ENCODE results near the gene KRT8.

KRT8 gene

DNA sequence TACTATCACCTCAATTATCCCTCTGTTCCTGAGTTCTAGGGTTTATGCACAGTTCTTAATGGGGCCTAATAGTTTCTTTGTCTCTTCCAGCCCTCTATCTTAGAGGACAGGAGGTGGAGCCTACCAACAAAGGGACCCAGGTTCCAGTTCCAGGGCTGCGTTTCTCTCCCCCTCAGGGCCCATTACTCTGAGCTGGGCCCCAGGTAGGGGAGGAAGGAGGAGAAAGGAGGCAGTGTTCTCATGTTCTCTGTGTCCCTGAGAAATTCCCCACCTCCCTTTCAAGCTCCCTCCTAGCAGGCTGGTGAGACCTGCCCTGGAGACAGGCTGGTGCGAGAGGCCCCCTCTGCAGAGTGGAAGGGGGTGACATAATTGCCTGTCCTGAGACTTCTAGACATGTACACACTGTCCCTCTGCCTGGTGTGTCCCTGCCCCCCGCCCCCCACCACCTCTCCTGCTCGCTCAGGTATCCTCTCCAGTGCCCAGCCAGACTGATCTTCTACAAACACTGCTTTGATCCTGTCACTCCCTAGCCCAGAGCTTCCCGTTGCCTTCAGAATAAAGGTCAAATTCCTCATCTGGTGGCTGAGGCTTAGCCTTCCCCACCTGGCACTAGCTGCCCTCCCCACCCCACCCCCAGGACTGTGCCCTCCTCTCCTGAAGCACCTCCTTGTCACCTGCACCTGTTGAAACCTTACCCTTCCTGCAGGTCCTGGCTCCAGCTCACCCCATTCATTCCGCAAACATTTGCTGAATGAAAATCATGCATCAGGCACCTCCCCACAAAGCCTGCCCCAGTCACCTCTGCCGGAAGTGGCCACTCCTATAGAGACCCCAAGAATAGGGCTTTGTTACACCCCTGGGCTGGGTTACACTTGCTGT lies 21.1 kb upstream of the KRT8 start:
- no peak for DNase-seq

DNA sequence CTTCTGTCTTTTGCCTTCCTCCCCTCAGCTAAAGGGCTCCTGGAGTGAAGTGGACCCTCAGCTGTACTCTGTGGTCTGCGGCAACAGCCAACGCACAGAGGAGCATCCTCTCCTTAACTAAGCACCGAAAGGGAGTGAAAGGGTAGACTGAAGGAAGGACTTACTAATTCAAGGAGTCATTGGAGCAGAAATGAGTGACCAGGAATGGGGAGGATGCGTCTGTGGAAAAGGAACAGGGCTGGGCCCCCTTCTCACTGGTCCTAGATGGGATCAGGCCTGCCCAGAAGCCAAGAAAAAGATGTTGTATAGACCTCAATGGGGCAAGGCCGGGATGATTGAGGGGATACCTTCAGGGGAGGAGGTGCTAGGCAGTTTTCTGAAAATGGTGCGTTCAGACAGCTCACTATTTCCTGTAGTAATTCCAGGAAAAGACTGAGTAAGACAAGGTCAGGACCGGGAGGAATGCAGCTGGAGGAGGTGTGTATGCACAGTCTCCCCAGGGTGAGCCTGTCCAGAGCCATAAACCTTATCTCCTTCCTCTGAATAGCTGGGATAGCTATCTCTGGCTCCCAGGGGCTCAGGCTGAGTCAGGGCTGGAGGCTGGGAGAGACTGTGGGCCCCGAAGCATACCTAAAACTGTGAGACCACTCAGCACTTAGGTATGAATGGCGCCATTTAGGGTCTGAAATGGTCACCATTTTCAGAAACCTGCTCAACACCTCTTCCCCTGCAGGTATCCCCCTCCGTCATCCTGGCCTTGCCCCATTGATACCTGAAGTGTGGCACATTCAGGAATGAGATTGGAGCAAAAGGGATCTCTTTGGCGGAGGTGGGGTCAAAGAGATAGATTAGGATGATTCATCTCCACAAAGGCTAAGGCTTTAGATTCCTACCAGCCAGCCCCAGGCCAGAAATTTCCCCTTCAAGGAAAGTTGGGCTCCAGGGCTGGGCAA lies 20.2 kb upstream of the KRT8 start:
- DNase-seq = no peak

DNA sequence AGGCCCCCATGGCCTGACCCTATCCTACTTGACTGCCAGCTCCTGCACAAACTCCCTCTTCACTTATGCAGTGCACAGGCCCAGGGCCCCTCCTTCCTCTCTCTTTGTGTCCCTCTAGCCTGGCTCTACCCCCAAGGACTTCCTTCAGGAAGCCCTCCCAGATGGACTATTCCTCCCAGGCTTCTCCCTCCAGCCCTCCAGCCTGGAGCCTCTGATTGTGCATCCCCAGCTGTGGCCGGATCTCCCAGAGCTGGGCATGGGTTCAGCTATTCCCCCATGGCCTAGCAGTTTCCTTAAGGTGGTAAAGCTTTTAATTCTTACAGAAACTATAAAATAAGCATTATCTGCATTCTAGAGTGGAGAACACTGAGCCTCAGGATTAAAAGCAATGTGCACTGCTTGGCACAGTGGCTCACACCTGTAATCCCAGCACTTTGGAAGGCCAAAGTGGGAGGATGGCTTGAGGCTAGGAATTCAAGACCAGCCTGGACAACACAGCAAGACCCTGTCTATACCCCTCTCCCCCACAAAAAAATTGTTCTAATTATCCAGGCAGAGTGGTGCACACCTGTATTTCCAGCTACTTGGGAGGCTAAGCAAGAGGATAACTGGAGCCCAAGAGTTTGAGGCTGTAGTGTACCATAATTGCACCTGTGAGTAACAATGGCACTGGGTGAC lies 16.8 kb upstream of the KRT8 start:
- DNase-seq = no peak

DNA sequence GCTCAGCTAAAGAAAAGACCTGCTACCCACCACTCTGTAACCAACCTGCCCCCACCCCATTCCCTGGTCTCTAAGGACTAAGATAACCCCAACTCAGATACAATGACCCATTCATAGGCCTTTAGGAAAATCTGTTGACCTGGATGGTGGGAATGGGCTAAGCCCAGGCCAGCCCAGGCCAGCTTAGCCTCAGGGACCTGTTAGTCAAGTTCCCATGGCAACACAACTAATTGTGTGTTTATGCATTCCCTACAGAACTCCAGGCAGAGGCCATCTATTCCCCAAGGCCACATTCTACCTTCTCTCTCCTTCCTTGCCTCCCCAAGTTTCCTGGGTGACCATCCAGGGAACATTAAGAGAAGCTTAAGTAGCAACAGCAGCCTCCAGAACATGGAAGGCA lies 16.1 kb upstream of the KRT8 start:
- no peak for DNase-seq

DNA sequence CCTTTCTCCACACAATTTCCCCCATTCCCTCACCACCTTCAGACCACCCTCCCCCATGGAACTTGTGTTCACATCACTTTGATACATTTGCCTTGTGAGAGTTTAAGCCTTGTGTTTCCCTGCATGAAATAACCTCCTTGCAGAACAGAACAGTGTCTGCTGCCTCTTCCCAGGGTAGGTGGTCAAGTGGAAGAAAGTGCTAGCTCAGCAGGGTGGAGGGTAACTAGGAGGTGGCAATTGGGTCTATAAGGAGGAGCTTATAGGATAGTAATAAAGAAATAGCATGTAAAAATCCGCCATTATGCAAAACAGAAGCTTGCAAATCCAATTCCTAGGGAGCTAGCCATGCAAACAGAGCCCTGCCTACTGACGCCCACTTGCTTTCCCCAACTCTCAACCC lies 13.9 kb upstream of the KRT8 start:
- DNase-seq = no peak

DNA sequence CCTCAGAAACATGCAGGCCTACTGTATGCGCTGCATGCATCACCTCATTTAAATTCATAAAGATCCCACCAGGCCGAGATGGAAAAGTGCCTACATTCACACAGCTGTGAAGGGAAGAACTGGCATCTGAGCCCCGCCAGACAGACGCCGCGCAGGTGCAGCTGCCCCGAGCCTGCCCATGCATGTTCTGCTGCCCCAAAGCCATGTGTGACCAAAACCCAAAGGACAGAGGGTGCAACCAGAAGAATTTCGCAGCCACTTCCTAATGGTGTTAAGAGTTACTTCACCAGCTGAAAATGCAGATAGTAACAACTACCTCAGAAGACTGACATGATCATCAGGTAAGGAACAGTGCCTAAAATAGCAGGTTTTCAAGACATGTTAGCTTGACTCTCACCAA lies 13.5 kb upstream of the KRT8 start:
- no peak for DNase-seq

DNA sequence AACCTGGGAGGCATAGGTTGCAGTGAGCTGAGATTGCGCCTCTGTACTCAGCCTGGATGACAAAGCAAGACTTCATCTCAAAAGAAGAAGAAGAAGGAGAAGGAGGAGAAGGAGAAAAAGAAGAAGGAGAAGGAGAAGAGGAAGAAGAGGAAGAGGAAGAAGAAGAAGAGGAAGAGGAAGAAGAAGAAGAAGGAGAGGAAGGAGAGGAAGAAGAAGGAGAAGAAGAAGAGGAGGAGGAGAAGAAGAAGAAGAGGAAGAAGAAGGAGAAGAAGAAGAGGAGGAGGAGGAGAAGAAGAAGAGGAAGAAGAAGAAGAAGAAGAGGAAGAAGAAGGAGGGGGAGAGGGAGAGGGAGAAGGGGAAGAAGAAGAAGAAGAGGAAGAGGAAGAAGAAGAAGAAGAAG lies 12.9 kb upstream of the KRT8 start:
- no peak for DNase-seq

DNA sequence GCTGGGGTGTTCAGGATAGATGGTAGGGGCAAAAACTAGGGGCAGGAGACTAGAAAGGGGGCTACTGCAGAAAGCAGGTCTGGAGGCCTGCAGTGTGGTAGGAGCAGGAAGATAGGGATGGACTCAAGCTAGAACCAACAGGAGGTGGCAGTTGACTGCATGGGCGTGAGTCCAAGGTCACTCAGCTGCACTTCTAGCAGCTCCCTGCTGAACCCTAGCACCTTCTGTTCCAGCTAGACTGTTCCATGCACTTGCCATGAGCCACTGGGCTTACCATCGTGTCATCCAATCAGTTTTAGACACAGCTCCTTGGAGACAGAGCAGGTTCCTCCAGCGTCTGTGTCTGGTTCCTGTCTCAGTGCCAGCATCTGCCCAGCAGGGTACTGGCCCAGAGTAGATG lies 11.3 kb upstream of the KRT8 start:
- no peak for DNase-seq

DNA sequence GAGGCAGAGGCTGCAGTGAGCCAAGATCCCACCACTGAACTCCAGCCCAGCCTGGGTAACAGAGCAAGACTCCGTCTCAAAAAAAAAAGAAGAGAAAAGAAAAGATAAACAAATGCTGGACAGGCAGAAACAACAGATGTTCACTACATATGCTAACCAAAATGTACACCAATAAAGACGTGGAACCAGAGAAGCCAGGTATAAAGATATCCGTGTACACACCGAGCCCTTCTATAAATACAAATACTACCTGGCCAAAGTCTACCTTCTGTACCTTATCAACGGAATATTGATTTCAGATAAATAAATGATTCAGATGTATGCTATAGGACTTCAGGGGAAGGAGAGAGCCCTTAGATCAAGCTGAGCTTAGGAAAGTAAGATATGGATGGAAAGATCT lies 10.8 kb upstream of the KRT8 start:
- no peak for DNase-seq

DNA sequence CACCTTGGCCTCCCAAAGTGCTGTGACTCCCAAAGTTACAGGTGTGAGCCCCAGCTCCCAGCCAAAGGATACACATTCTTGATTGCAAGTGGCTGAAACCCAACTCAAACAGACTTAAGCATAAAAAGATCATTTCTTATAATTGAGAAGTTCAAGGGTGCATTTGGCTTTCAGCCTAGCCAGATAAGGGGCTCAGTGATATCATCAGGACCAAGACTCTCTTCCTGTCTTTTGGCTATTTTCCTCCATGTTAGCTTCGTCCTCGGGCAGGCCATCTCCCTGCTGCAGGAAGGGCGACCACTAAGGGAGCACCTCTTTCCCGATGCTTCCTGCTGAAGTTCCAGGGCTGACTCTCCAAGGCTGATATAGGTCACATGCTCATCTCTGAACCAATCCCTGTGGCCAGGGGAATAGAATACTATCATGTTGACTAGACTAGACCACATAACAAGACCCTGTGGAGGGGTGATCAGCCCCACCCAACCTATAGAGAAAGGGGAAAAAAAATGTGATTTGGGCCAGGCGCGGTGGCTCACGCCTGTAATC lies 9.8 kb upstream of the KRT8 start:
- no peak for DNase-seq

DNA sequence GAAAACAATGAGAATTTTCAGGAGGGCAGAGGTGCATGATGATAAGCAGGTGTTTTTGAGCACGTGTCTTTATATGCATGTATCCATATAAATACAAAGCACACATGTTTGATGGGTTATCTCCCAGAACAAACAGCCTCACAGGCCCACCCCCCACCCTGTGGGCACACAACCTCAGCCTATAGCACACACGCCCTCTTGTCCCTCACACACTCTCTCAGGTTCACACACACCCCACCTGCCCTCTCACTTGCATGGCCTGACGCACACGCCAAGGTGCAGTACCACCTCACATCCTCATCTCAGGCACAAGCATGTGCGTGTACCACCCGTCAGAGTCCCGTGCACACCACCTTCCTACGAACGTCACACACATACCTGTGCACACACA lies 8.6 kb upstream of the KRT8 start:
- no peak for DNase-seq

DNA sequence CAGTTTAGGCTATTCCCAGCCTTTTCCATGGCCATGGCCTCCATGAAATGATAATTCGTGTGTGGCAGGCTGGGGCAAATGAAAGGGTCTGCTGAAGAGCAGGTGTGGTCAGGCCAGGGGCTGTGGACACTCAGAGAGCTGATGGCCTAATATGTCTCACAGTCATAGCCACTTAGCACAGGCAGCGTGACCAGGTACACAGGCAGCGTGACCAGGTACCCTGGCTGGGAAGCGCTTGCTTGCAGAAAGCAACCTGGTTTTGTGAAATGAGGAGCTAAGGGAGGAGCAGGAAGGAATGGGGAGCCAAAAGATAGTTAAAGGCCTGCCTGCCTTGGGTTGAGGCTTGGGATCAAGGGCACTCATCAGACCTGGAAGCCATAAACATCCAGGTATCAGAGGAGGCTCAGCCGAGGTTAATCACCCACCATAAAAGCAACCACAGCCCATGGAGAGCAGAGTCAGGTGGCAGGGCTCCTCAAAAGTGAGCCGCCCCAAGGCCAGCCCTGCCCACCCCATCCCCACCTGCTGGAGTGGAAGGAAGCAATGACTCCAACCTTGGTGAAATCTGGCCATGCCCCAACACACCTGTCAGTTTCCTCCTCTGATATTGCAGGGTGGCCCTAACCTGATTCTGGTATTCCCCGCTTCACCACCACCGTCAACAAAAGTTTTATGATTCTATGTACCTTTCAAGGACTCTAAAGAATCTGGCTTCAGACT lies 8.0 kb upstream of the KRT8 start:
- no peak for DNase-seq

DNA sequence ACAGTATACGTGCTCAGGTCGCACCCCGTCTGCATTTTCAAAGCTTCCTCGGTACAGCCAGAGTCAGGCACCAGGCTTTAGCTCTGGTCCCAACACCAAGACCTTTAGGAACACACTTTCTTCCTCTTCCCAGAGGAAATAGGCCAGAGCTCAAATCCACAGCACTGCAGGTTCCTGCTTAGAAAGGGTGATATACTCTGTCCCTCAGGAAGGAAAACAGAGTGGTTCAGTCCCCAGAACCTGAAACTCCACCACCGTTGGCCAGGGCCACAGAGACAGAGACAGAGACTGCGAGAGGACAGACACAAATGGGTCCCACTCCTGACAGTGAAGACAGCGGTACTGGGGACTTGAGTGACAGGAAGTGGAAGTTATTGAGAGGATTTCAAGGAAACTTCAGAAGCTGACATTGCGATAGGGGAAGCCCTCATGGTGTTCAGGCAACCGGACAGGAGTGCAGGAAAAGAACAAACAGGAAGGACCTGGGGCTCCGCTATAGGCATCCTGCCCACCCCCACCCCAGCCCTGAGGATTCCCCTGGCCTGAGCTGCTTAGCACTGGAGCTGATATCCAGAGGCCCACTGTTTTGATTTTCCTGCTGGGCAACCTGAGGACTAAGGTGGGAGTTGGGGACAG lies 5.5 kb upstream of the KRT8 start:
- DNase-seq = no peak

DNA sequence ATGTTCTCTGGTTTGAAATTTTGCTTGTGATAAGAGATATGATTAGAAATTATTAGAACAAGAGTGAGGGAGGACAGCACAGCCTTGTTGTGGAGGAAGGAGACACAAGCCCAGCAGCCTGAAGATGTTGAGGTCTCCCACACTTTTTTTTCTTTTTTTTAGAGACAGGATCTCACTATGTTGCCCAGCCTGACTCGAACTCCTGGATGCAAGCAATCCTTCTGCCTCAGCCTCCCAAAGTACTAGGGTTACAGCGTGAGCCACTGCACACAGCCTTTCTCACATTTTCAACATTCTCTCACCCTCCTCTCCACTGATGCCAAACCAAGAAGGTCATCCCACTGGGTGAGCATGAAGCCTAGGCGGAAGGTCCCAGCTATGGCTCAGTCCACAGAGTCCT lies 4.9 kb upstream of the KRT8 start:
- no peak for DNase-seq

DNA sequence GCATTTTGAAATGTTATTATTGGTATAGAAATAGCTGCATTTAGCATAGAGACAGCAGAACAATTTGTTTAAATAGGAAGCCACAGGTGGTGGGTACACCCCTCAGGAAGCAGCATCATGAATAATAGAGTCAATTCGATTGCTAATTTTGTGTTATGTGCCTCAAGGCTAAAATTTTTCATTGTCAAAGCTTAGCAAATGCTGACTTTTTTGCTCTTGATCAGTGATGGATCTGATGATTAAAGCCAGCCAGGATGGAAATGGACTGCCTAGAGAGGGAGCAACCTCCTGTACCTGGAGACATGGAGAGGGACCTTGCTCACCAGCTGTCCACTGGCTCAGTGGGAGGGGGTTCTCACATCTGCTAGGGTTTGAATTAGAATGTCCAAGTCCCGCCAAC lies 4.5 kb upstream of the KRT8 start:
- DNase-seq = no peak

DNA sequence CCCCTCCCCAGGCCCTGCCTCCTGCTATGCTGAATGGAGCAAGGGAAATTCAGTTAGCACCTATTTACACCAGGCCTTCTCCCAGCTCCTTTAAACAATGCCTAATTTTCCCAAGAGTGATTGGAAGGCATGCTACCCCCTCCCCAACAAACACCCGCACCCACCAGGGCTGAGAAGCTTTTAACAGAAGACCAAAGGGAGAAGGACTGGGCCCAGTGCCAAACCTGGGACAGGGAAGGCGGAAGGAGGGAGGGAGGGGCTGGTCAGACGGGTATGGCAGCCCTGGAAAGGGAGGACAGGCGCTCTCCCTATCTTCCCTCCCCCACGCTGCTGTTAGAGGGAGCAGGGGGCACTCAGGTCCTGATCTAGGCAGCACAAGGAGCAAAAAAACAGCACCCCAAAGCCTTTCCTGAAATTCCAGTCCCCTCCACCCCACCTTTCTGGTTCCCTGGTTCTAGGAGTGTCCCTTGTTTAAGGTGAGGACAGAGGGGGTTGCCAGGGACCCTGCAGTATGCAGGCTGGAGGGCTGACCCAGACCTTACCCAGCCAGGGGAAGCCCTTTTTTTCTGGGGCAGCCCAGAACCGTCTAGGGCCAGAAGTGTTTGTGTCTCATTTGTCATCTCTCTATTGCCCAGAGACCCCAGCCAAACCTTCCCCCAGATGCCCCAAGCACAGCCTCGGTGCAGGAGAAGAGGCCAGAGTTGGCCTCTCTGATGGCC lies 2.4 kb upstream of the KRT8 start:
- no peak for DNase-seq

DNA sequence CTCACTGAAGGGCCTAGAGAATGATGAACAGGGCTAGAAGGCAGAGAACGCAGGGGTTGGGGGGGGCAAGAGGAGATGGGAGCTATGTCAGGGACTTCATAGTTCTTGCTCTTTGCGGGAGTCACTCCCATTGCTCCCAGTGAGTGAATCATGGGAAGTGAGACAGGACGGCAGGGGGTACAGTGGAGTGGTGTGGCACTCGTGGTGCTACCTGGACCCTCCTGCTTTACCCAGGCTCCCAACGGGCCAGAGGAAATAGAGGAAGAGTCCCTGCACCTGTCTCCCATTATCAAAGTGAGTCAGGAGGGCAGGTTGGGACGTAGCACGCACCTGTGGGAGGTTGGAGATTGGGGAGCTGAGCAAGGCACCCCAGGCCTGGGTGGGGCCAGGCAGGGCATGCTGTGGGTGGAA lies 1.3 kb upstream of the KRT8 start:
- DNase-seq = no peak

DNA sequence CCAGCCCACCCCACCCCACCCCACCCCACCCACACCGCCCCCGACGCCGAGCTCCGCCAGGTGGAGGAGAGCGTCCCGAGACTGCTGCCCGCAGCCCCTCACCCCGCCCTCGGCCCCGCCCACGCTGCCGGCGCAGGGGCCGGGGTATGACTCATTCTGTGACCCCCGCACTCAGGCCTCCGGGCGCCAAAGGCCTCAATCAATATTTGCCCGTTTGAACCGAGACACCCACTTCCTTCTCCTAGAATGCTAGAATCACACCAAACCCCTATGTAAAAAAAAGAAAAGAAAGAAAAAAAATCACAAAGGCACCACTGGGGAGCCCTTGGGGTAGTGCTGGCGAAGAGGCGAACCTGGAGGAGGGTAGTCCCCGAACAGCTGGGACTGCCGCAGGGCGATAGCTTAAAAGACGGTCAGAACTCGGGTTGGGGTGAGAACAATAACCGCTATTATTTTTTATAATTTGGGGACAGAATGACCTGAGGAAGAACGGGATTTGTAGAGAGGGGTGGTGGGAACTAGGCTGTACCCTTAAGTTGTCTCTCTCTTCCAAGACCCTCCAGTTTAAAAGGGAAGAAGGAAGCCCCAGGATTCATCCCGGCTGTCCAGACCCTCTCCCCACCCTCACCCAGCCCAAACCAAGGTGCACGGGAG lies 894 bp downstream of the KRT8 start:
- peak; percentile 19 for DNase-seq

DNA sequence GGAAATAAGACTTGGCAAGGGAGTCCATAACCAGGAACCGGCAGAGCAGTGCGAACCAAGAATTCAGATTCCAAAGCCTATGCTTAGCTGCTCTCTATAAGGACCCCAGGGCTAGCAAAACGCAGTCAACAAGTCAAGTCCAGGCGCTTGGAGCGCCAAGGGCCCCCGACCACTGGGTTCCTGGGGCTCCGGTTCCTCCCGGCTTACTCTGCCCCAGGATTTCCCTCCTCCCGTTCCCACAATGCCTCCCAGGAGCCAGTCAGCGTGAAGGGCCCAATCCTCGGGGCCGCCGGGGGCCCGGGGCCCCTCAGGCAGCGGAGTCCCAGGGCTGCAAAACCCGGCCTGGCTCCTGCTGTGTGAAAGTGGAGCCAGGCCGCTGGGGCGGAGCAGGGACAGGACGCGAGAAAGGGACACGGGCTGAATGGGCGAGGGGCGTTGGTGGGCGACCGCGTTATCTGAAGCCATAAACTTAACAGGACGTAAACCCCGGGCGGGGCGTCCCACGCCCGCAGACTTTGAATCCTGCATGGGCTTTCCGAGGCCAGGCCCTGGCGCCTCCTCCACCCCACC lies 1.5 kb downstream of the KRT8 start:
- DNase-seq = peak; percentile 60

Data from CD4-positive, alpha-beta T cell treated with Interleukin-15 for 1 hour (primary cell).